HG03469 (cell line): ENCODE results near the gene FREY1.

Experiments used
- ATAC-seq: cut with Tn5 transposase; IDR thresholded peaks from one replicate; pipeline ENCODE4 v1.9.1; 2021; ENCODE audit warnings: mild to moderate bottlenecking, moderate library complexity, moderate number of reproducible peaks; ENCODE audit not compliant: unreplicated experiment

The FREY1 gene, protein sequence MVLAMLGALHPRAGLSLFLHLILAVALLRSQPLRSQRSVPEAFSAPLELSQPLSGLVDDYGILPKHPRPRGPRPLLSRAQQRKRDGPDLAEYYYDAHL

GRCh38 chr11:45906965-45907611 lies at the start of gene FREY1:
Gene FREY1 (minus strand): TSS chr11:45907271. CDS start chr11:45907245, 26 bp downstream.
- ATAC-seq, result no peak

DNA sequence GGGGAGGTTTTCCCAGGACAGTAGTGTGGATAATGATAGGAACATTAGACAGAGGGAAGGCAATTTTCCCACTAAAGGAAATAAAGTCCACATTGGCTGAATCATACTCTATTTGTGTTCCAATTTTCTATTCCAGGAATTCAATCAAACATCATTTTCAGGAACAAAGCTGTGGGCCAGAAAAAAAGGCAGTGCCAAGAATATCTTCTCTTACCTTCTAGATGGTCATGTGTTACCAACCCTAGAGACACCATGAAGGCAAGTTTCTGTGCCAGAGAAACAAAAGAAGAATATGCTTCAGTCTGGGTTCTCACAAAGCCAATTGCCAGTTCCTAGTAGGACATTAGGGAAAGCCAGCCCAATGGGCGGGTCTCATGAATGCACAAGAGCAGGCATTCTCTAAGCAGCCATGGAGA lies 42.9 kb upstream of the FREY1 start:
- no peak for ATAC-seq

GRCh38 chr11:45948356-45948755 lies 41.3 kb upstream of the FREY1 start:
- ATAC-seq, result no peak

DNA sequence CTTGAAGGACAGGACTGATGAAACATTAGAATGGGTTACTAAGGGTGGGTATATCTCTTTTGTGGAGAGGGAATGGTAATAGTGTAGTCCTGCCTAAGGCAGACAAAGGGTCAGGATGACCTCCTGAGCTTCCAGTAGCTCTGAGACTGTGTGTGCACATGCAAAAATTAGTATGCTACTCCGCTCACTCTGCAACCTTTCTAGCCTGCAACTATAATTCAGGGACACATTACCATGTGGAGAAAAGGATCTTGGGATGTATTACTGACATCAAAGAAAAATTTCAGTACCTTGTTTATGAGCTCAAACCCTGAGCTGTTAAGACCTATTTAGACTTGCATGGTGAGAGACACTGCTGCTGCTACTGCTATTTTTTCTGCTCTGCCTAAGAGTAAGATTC lies 40.8 kb upstream of the FREY1 start:
- no peak for ATAC-seq

GRCh38 chr11:45945397-45945999 lies 38.4 kb upstream of the FREY1 start:
- no peak for ATAC-seq

- no peak for ATAC-seq
Observed at GRCh38 chr11:45942381-45942780, 35.3 kb upstream of the FREY1 start.

DNA sequence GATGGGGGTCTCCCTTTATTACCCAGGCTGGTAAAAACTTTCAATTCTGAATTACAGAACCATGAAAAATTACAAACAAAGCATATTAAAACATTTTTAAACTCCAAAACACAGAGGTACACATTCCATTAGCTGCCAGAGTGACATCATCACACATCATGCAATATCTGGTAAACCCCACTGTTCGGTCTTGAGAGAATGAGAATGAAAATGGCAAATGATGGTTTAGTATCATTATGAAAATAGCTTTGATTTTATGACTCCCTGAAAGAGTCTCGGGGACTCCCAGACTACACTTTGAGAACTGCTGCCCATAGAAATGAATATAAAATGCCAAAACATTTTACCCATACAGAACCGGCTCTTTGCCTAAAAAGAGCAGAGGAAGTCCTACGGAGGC lies 34.2 kb upstream of the FREY1 start:
- ATAC-seq, result no peak

GRCh38 chr11:45939836-45940235 lies 32.8 kb upstream of the FREY1 start:
- ATAC-seq, result no peak

DNA sequence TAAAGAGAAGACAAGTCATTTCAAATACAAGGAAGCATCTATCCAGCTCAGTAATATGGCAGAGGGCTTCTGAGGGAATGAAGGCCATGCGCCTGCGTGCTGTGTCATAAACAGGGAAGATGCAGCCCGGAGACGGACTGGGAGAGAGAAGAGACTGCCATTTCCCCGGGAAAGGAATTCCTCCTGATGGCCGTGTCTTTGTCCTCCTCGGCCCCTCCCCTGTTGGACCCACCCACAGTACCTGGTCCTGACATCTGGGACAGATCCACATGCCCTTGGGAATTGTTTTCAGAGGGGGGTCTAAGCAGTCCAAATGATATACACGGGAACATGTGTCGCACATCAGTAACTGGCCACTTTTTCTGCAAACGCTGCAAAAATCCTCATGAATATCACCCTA lies 30.8 kb upstream of the FREY1 start:
- no peak for ATAC-seq

DNA sequence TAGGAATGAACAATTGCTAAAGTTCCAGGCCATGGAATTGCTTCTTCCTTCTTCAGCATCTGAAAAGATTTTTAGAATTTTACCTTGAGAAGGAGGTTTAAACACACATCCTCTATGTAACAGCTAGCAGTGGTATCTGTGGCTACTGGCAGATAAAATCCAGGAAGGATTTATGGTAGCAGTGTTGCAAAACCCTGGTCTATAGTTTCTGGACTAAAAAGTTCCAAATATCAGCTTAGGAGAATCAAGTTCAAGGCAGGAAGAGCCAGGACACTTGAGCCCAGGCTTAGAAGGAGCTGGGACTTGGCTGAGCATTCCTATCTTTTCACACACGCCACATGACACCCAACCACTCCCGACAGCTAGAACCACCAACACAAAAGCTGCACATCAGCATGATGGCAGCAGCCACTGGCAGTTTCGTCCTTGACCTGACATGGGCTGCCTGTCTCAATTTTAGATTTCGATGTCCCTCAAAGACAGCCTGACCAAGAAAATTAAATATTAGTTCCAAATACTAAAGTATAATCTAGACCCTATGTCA lies 29.5 kb upstream of the FREY1 start:
- no peak for ATAC-seq

GRCh38 chr11:45935349-45936064 lies 28.4 kb upstream of the FREY1 start:
- no peak for ATAC-seq

DNA sequence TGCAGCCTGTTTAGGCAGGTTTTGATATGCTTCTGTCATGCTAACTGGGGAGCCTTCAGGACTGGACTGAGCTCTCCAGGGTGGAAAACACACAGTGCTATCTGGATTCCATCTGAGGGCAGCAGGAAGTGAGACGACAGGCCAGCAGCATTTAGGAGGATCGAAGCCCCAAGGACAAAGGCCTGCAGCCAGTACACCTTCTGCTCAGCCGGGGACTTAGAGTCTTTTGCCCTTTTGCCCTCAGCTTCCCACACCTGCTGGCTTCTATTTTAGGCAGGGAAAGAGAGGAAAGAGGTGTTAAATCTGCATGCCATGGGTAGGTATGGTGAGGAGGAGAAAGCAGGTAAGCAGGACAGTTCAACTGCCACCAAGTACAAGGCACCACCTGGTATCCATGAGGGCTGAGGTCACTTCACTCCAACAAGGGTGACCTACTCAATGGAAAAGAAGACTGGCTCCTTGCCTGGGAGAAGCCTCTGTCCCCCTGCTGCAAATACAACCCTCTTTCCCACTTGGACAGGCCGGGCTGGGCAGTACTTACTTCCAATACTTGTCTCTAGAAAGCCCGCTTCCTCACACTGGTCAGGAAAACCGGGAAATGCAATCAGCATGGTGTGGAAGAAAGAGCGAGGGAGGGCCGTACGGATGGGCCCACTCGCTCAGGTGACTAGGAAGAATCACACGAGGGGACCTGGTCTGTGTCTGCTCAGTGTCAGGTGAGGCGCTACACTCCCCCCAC lies 27.7 kb upstream of the FREY1 start:
- no peak for ATAC-seq

DNA sequence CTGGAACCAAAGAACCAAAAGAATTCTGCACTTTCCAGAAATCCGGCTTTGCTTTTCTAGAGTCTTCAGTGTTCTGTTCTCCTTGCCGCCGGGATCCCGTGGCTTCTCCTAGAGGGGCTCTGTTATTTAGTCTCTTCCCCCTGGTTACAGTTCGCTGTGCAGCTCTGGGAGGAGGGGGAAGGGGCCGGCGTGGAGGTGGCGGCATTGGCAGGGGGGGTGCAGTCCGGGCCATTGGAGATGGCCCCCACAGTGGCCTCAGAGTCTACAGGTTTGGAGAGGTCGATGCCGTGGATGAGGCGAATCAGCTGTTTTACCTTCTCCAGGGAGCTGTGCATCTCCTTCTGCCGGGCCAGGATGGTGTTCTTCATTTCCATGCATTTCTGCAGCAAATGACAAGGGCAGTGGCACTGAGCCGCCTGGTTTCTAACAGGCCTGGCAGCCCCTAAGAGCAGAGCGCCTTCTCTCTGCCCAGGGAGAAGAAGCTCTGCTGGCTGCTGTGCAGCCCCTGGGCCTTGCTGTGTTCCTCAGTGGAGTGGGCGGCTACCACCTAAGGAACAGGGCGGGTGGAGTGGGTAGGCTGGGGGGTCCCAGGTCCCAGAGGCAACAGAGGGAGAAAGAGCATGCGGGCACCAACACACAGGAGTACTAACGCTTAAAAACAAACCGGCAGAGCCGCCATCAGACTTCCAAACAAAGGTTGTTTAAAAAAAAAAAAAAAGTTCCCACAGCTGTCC lies 26.9 kb upstream of the FREY1 start:
- ATAC-seq, result no peak

- no peak for ATAC-seq
Observed at GRCh38 chr11:45933131-45933831, 26.2 kb upstream of the FREY1 start.

GRCh38 chr11:45932217-45932616 lies 25.1 kb upstream of the FREY1 start:
- ATAC-seq, result no peak

DNA sequence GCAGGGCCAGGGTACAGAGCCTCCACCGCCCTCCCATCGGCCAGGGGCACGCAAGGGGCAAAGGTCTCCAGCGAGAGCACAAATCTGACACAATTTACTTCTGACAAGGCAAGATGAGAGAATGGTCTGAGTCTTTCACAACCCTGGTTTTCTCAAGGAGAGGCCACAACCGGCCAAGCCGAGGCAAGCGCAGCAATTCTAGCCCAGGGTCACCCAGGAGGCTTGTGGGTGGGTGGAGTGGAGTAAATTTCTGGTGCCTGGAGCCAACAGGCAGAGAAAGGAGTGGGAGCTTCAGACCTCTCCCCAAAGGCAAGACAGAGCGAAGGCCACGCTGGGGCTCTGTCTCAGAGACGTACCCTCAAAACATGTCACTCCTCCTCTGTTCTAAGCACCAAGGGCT lies 24.7 kb upstream of the FREY1 start:
- no peak for ATAC-seq

- no peak for ATAC-seq
Observed at GRCh38 chr11:45930951-45931570, 24.0 kb upstream of the FREY1 start.

DNA sequence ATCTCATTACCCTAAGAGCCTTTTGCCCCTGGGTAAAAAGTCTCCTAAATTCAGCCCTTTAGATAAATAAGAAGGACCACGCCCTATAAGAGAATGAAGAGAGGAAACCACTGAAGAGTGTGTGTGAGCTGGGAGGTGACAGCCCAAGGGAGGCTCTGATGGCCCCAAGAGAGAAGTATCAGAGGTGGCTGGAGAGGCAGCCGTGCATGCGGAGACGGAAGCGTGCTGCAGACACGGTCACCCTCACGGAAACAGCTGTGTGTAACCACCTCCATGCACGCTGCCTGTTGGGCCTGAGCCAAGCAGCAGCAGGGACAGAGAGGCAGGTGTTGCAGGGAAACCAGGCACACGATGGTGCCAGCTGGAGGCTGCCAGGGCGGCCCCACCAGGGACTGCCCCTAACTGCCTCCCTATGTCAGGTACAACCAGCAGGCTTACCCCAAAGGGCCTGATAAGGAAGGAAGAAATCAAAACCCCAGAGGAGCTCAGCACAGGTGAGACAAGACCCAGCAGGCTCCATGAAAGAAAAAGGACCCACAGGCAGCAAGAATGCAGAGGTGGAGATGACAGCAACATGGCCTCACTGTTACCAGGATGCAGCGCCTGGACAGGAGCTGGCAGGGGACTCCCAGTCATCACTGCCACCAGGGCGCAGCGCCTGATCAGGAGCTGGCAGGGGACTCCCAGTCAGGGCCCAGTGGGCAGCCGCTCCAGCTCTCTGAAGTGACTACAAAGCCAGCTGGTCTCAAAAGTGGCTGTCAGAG lies 23.1 kb upstream of the FREY1 start:
- ATAC-seq, result peak; percentile 89
